ENCODE measurements around the gene AZIN2.
"Not testable (repeated sequence)": the region's sequence is repeated elsewhere in the genome, so short reads cannot be mapped to it uniquely, and the experiment has no call there.

Gene AZIN2

DNA sequence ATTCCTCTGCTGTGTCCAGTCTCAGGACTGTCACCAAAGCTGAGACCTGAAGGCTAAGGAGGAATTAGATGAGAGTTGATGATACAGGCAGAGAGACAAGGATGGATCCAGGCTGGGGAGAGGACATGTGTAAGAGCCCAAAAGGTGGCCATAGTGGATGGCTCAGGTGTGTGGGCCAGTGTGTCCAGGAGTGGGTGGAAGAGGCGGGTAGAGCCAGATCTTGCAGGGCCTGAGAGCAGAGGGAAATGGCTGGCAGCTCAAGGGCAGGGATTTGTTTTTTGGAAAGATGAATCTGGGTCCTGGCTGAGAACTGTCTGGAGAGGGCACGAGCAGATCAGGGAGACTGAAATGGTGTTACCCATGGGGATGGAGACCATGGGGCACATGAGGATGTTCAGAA lies 38.1 kb downstream of the AZIN2 start:
- H3K4me3 ChIP-seq (replicated peaks in 1 of 2; ENCODE audit: low read depth in 2 of 2, low read length in 2 of 2), result no peak overlapping the region
- no peak for DNase-seq (ENCODE audit: low read depth in 2 of 2)
- no peak for TF ChIP-seq CTCF (IDR thresholded peaks at IDR 0.05; ENCODE audit: low read depth, low read length)

GRCh38 chr1:33119532-33120217 lies 38.7 kb downstream of the AZIN2 start:
- no peak overlapping the region for H3K4me3 ChIP-seq (replicated peaks in 1 of 2; ENCODE audit: low read depth in 2 of 2, low read length in 2 of 2)
- DNase-seq (ENCODE audit: low read depth in 2 of 2), result no peak
- TF ChIP-seq CTCF (IDR thresholded peaks at IDR 0.05; ENCODE audit: low read depth, low read length), result peak; percentile 8

DNA sequence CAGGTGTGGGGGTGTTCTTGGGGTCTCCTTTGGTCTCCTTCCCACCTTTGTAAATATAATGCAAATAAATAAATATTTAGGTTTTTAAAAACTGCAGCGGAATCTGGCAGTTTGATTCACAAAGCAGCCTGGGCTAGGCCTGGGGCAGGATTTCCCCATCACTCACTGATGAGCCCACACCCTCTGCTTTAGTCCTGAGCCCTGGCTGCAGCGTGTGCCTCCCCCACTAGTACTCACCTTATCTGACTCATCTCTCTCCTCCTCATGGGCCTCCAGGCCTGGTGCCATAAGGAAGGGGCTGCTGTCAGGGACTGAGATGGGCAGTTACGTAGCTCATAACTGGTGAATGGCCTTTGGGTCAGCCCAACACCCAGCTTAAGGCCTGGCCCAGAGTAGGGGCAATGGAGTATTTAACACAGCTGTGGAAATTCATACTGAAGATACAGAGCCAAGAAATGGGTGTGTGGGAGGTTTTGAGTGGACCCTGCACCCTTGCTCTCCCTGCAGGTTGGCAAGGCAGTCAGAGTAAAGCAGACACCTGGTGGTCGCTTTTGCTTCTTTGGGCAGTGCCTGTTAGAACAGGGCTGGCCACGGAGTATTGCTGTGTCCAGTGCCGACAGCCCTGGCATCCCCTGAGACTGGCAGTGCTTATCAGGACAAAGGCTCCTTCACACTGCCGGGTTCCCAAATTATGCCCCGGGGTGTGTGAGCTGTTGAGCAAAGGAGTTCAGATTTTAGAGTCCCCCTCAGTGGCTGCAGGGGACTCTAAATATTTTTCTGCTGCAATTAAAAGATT lies 39.7 kb downstream of the AZIN2 start:
- no peak for TF ChIP-seq CTCF (IDR thresholded peaks at IDR 0.05; ENCODE audit: low read depth, low read length)
- H3K4me3 ChIP-seq (replicated peaks in 1 of 2; ENCODE audit: low read depth in 2 of 2, low read length in 2 of 2), result no peak overlapping the region
- DNase-seq (ENCODE audit: low read depth in 2 of 2), result no peak

DNA sequence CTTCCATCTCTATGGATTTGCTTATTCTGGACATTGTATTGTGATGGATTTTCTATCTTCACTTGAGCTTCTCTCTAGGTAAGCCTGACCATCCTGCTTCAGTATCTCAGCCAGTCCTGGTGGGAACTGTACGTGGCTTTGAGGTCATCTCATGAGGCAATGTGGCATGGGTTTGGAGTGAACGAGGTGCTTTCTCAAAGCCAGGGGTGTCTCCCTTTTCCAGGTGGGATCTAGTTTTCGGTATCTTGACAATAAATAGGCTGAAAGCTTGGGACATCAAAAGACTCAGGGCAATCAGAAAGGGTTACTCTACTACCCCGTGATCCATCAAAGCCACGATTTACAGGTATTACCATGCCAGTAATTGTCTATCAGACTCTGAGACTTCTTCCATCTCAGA lies 40.8 kb downstream of the AZIN2 start:
- H3K4me3 ChIP-seq (replicated peaks in 1 of 2; ENCODE audit: low read depth in 2 of 2, low read length in 2 of 2), result no peak overlapping the region
- DNase-seq (ENCODE audit: low read depth in 2 of 2), result no peak
- TF ChIP-seq CTCF (IDR thresholded peaks at IDR 0.05; ENCODE audit: low read depth, low read length), result no peak

GRCh38 chr1:33122483-33123178 lies 41.7 kb downstream of the AZIN2 start:
- H3K4me3 ChIP-seq (replicated peaks in 1 of 2; ENCODE audit: low read depth in 2 of 2, low read length in 2 of 2), result no peak overlapping the region
- no peak for DNase-seq (ENCODE audit: low read depth in 2 of 2)
- TF ChIP-seq CTCF (IDR thresholded peaks at IDR 0.05; ENCODE audit: low read depth, low read length), result no peak

DNA sequence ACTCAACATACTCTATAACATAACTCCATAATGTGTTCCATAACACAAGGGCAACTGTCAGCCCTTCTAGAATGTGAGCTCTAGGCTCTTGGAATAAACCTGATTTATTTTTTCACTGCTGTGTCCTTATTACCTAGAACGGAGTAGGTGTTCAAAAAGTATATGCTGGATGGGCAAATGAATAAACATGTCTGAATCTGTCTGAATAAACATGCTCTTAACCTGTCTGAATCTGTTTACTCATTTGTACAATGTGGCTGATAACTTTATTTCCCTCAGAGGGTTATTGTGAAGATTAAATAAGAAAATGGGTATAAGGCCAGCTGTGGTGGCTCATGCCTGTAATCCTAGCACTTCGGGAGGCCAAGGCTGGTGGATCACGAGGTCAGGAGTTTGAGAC lies 42.3 kb downstream of the AZIN2 start:
- H3K4me3 ChIP-seq (replicated peaks in 1 of 2; ENCODE audit: low read depth in 2 of 2, low read length in 2 of 2), result no peak overlapping the region
- TF ChIP-seq CTCF (IDR thresholded peaks at IDR 0.05; ENCODE audit: low read depth, low read length), result no peak
- no peak for DNase-seq (ENCODE audit: low read depth in 2 of 2)

DNA sequence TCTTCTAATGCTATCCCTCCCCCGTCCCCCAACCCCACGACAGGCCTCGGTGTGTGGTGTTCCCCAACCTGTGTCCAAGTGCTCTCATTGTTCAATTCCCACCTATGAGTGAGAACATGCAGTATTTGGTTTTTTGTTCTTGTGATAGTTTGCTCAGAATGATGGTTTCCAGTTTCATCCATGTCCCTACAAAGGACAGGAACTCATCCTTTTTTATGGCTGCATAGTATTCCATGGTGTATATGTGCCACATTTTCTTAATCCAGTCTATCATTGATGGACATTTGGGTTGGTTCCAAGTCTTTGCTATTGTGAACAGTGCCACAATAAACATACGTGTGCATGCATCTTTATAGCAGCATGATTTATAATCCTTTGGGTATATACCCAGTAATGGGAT lies 43.7 kb downstream of the AZIN2 start:
- DNase-seq (ENCODE audit: low read depth in 2 of 2); H3K4me3 ChIP-seq (replicated peaks in 1 of 2; ENCODE audit: low read depth in 2 of 2, low read length in 2 of 2): not testable (repeated sequence)

Data from cardiac fibroblast (primary cell).